ENCODE measurements around the gene ABCD3. TPM values are rescaled to one million over a fixed set of nuclear protein-coding genes. Genes with fewer than 3 reads are reported as not detected.

The ABCD3 gene
- total RNA-seq, 1 experiment from 2014 or later: 93.4 TPM

GRCh38 chr1:94475232-94475631 lies 57.0 kb downstream of the ABCD3 start:
- Histone ChIP-seq H3K27me3 (replicated peaks; ENCODE audit: control insufficient read depth, insufficient read depth, low read length) (no peaks in the 10 kb centered on the region), H3K4me1 (no peaks in the 10 kb centered on the region; the same call in 1 of the 2 replicates), H3K36me3 (ENCODE audit: control insufficient read depth, insufficient read depth, low read length) (no peaks in the 10 kb centered on the region), H3K9me3 (no peaks in the 10 kb centered on the region), H3K4me3 (ENCODE audit: low read depth, low read length) (no peak overlapping the region)
- POLR2A ChIA-PET: no interaction called here
- CTCF ChIA-PET: no interaction called here
- Mint-ChIP-seq H3K4me1 (ENCODE audit: low read depth, unreplicated experiment) (peaks cover 7% of the 10 kb centered on the region), H3K9me3 (ENCODE audit: unreplicated experiment) (no peaks in the 10 kb centered on the region), H3K4me3 (ENCODE audit: unreplicated experiment) (no peak overlapping the region), H3K36me3 (ENCODE audit: insufficient read depth, unreplicated experiment) (peaks cover 37% of the 10 kb centered on the region), H3K27me3 (ENCODE audit: insufficient read depth, unreplicated experiment) (no peaks in the 10 kb centered on the region), H3K27ac (ENCODE audit: unreplicated experiment) (no peak overlapping the region)
- no peak for TF ChIP-seq CTCF (IDR thresholded peaks at IDR 0.05; ENCODE audit: insufficient read depth in 1 of 2, low read depth in 1 of 2, low read length in 1 of 2, severe bottlenecking in 1 of 2, unreplicated experiment in 1 of 2)
- DNase-seq: no peak
- no TSS peak for BruUV-seq (replicated peaks)
- intact Hi-C loops (cut with micrococcal nuclease; ENCODE audit: unreplicated experiment): no loop called here

- Mint-ChIP-seq H3K4me3 (ENCODE audit: unreplicated experiment) (no peak overlapping the region), H3K27ac (ENCODE audit: unreplicated experiment) (no peak overlapping the region), H3K36me3 (ENCODE audit: insufficient read depth, unreplicated experiment) (peaks cover 60% of the 10 kb centered on the region), H3K27me3 (ENCODE audit: insufficient read depth, unreplicated experiment) (no peaks in the 10 kb centered on the region), H3K4me1 (ENCODE audit: low read depth, unreplicated experiment) (peaks cover 7% of the 10 kb centered on the region), H3K9me3 (ENCODE audit: unreplicated experiment) (no peaks in the 10 kb centered on the region)
- ChIA-PET CTCF (no interaction called here), POLR2A (no interaction called here)
- Histone ChIP-seq H3K27me3 (replicated peaks; ENCODE audit: control insufficient read depth, insufficient read depth, low read length) (no peaks in the 10 kb centered on the region), H3K4me1 (no peaks in the 10 kb centered on the region; the same call in 1 of the 2 replicates), H3K9me3 (no peaks in the 10 kb centered on the region), H3K4me3 (ENCODE audit: low read depth, low read length) (no peak overlapping the region), H3K36me3 (ENCODE audit: control insufficient read depth, insufficient read depth, low read length) (no peaks in the 10 kb centered on the region; the same call in 1 of the 2 replicates)
- BruUV-seq (replicated peaks): no TSS peak
- intact Hi-C loops (cut with micrococcal nuclease; ENCODE audit: unreplicated experiment): no loop called here
- DNase-seq: no peak
- TF ChIP-seq CTCF (IDR thresholded peaks at IDR 0.05; ENCODE audit: insufficient read depth in 1 of 2, low read depth in 1 of 2, low read length in 1 of 2, severe bottlenecking in 1 of 2, unreplicated experiment in 1 of 2): no peak
These were observed 61.5 kb downstream of the ABCD3 start for GRCh38 chr1:94479682-94480081.

- intact Hi-C loops (cut with micrococcal nuclease; ENCODE audit: unreplicated experiment): loop anchor here (1.0 kb wide), 2 partner anchors 321 to 325 kb away; no protein-coding TSS in a partner anchor
- no peaks in the 10 kb centered on the region for H3K27me3 Mint-ChIP-seq (ENCODE audit: insufficient read depth, unreplicated experiment)
- BruUV-seq (replicated peaks): no TSS peak
- Histone ChIP-seq H3K36me3 (ENCODE audit: control insufficient read depth, insufficient read depth, low read length) (no peaks in the 10 kb centered on the region; the same call in 1 of the 2 replicates), H3K4me3 (ENCODE audit: low read depth, low read length) (no peak overlapping the region), H3K4me1 (no peaks in the 10 kb centered on the region; the same call in 1 of the 2 replicates), H3K27me3 (replicated peaks; ENCODE audit: control insufficient read depth, insufficient read depth, low read length) (no peaks in the 10 kb centered on the region), H3K9me3 (no peaks in the 10 kb centered on the region)
- H3K4me1 Mint-ChIP-seq (ENCODE audit: low read depth, unreplicated experiment): peaks cover under 1% of the 10 kb centered on the region
- TF ChIP-seq CTCF (IDR thresholded peaks at IDR 0.05; ENCODE audit: insufficient read depth in 1 of 2, low read depth in 1 of 2, low read length in 1 of 2, severe bottlenecking in 1 of 2, unreplicated experiment in 1 of 2): peak; percentile 54 to 59
- no peak overlapping the region for H3K4me3 Mint-ChIP-seq (ENCODE audit: unreplicated experiment)
- no peak overlapping the region for H3K27ac Mint-ChIP-seq (ENCODE audit: unreplicated experiment)
- no peaks in the 10 kb centered on the region for H3K9me3 Mint-ChIP-seq (ENCODE audit: unreplicated experiment)
- ChIA-PET CTCF (interaction anchor here (0.5 to 1.5 kb wide), 6 partner anchors 10 to 332 kb away, joined by 3 to 4 read pairs (median 4); no protein-coding TSS in a partner anchor), POLR2A (no interaction called here)
- peaks cover 53% of the 10 kb centered on the region for H3K36me3 Mint-ChIP-seq (ENCODE audit: insufficient read depth, unreplicated experiment)
- peak; percentile 48 to 52 for DNase-seq
These were observed 63.3 kb downstream of the ABCD3 start for GRCh38 chr1:94481473-94481933.

All from Caco-2 (cell line).